Mucosa of gallbladder (tissue), 1 donor: ENCODE results near the gene KANSL1. TPM values are rescaled to one million over a fixed set of nuclear protein-coding genes. Genes with fewer than 3 reads are reported as not detected.

Source experiments
- DNase-seq: peaks from one replicate; pipeline ENCODE4 v3.0.0-alpha.2; 2020; ENCODE audit warnings: low spot score
- total RNA-seq: library from RNA; stranded (reverse); gene quantifications from one replicate; pipeline ENCODE4 v1.2.1, GENCODE V29; 2021
- donor health status: DM: no; HTN: no; CAD: no.

KANSL1 gene
- total RNA-seq, 1 donor from 2014 or later, result 88.1 TPM

DNA sequence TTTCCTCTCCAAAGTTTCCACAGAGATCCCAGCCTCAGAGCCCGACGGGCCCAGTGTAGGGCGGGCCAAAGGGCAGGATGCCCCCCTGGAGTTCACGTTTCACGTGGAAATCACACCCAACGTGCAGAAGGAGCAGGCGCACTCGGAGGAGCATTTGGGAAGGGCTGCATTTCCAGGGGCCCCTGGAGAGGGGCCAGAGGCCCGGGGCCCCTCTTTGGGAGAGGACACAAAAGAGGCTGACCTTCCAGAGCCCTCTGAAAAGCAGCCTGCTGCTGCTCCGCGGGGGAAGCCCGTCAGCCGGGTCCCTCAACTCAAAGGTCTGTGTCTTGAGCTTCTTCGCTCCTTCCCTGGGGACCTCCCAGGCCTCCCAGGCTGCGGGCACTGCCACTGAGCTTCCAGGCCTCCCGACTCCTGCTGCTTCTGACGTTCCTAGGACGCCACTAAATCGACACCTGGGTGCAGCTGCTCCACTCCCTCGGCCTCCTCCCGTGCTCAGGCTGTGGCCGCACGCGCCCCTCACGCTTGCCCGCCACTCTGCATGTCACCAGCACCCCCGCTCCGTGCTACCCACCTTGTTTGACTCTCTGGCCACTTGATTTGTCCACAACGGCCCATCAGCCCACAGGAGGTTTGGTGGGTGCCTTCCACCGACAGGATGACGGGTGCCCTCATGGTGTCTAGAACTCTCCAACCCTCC lies 209.5 kb downstream of the KANSL1 start:
- DNase-seq, result no peak

- DNase-seq, result no peak
Measured at GRCh38 chr17:45982791-45983613, 210.2 kb downstream of the KANSL1 start.

DNA sequence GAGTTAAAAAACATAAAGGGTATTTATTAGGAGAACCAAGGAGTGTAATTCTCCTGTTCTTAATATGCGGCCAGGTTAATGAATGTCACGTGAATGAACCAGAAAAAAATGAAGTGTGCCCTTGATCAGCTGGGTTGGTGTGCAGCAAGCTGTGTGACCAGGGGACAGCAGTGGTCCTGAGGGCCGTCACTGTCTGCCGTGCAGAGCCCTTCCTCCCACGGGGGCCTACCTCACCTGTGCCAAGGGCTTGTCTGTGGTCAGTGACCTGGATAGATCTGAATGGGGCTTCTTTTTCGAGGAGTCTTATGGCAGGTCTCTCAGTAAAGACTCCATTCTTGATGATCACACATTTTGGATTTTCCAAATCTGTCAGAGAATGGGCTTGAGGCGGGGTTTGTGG lies 211.9 kb downstream of the KANSL1 start:
- DNase-seq, result no peak

DNA sequence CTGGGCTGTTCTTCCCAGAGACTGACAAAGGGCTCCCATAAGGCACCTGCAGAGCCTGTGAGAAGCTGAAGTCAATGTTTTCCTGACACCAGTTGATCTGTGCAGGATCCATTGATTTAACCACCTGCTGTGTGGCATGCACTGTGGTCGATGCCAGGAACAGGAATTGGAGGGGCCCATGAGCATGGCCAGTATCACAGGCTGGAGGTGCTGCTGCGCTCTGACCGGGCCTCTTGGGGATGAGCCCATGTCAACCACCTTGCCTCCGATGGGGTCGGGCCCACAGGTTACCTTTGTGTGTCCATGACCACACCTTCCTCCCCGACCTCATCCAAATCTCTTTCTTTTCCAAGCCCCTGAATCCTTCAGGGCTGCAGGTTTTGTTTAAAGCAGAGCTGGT lies 212.4 kb downstream of the KANSL1 start:
- no peak for DNase-seq

Other genes starting within 250 kb of the KANSL1 start
- gene STH, start 194.2 kb downstream of the KANSL1 start, total RNA-seq, result not detected
- gene LRRC37A, start 101.7 kb upstream of the KANSL1 start, total RNA-seq, result 2.6 TPM
- 20.9 TPM for gene ARL17B, start 168.3 kb upstream of the KANSL1 start, total RNA-seq